Osteoblast (primary cell): ENCODE results near the gene DGKZ. TPM values are rescaled to one million over a fixed set of nuclear protein-coding genes. Genes with fewer than 3 reads are reported as not detected.

Experiments used
- DNase-seq: peaks from one replicate; pipeline ENCODE4 v3.0.0; 2011; ENCODE audit warnings: low spot score, mixed read lengths; ENCODE audit not compliant: insufficient read length; ENCODE audit errors: missing footprints
- H2AFZ ChIP-seq: 2 replicates; pipeline ENCODE4 v1.6.0; 2011; ENCODE audit warnings: mild to moderate bottlenecking, low read length
- H3K27ac ChIP-seq: 2 replicates; pipeline ENCODE4 v1.5.1; 2011; ENCODE audit warnings: mild to moderate bottlenecking, low read depth, low read length, moderate library complexity
- H3K27me3 ChIP-seq: 2 replicates; pipeline ENCODE4 v1.6.0; 2012; ENCODE audit warnings: mild to moderate bottlenecking, control low read depth, inconsistent platforms, low read length, moderate library complexity; ENCODE audit not compliant: insufficient read depth
- H3K36me3 ChIP-seq: 2 replicates; pipeline ENCODE4 v1.5.1; 2011; ENCODE audit warnings: mild to moderate bottlenecking, low read length, control low read depth, moderate library complexity; ENCODE audit not compliant: insufficient read depth
- H3K4me1 ChIP-seq: 2 replicates; pipeline ENCODE4 v1.5.1; 2011; ENCODE audit warnings: mild to moderate bottlenecking, low read length, control low read depth, moderate library complexity; ENCODE audit not compliant: insufficient read depth
- H3K4me2 ChIP-seq: 2 replicates; pipeline ENCODE4 v1.6.0; 2011; ENCODE audit warnings: mild to moderate bottlenecking, low read length; ENCODE audit not compliant: insufficient read depth
- H3K4me3 ChIP-seq: fragments of 200-600 bp; sonication (generic); 3 replicates; pipeline ENCODE4 v1.5.1; 2012; ENCODE audit warnings: mild to moderate bottlenecking, low read length, inconsistent platforms; ENCODE audit not compliant: insufficient read depth
- H3K79me2 ChIP-seq: 2 replicates; pipeline ENCODE4 v1.6.0; 2012; ENCODE audit warnings: mild to moderate bottlenecking, low read length, control low read depth, inconsistent platforms; ENCODE audit not compliant: insufficient read depth
- H3K9me3 ChIP-seq: 2 replicates; pipeline ENCODE4 v1.5.1; 2011; ENCODE audit warnings: low read depth, low read length, control low read depth
- H4K20me1 ChIP-seq: 2 replicates; pipeline ENCODE4 v1.6.0; 2012; ENCODE audit warnings: mild to moderate bottlenecking, low read length, control low read depth; ENCODE audit not compliant: insufficient read depth
- CTCF ChIP-seq: IDR thresholded peaks from 2 replicates; pipeline ENCODE4 v1.5.1; 2011; ENCODE audit warnings: mild to moderate bottlenecking, low read depth, low read length, moderate library complexity; ENCODE audit errors: extremely low read depth
- total RNA-seq: library from RNA; depleted of rRNA; stranded (reverse); fragments of >200 nt; gene quantifications from 2 replicates; pipeline ENCODE4 v1.2.3, GENCODE V29; 2012

DGKZ gene
- total RNA-seq, 1 donor: 52.5 TPM

DNA sequence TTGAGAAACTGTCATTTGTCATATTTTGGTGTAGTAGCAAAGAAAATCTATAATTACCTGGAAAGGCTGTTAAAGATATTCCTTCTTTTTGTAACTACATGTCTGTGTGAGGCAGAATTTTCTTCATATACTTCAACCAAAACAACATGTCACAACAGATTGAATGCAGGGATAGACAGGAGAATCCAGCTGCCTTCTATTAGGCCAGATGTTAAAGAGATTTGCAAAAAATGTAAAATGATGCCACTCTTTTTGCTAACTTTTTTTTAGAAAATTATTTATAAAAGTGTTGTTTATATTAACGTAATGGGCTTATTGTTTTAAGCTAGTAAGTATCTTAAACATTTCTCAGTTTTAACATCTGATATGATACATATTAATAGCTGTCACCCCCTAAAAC is 12.7 kb downstream of the DGKZ start:
- H3K4me2 ChIP-seq: no peak overlapping the region

DNA sequence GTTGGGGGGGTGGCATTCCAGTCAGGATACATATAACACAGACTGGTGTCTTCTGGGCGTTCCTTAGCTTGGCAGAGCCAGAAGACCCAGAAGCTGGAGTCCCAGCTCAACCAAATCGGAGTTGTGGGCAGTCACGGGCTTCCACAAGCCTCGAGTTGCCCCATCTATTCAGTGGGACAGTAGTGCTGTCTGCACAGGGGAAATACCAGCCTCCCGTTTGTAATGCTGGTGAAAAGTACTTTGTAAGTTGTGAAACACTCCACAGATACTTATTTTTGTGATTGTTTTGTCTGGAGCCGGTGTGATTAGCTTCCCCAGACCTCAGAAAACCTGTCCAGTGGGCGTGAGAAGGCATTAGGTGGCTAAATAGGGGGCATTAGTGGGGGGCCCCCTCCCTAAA is 13.6 kb downstream of the DGKZ start:
- peak overlapping the region; percentile 42 for H2AFZ ChIP-seq
- H4K20me1 ChIP-seq: peaks cover 12% of the 10 kb centered on the region
- no peak for TF ChIP-seq CTCF

More for the DNA sequence above, 12.7 kb downstream of the DGKZ start:
- H3K27me3 ChIP-seq: no peaks in the 10 kb centered on the region
- H3K4me1 ChIP-seq: peaks cover 41% of the 10 kb centered on the region
- no peak overlapping the region for H3K27ac ChIP-seq
- H3K79me2 ChIP-seq: peaks cover 63% of the 10 kb centered on the region
- no peaks in the 10 kb centered on the region for H3K9me3 ChIP-seq
- DNase-seq: no peak
- H3K4me3 ChIP-seq: no peak overlapping the region
- H3K36me3 ChIP-seq: no peaks in the 10 kb centered on the region
- TF ChIP-seq CTCF: no peak
- H4K20me1 ChIP-seq: peaks cover 12% of the 10 kb centered on the region
- H2AFZ ChIP-seq: no peak overlapping the region

DNA sequence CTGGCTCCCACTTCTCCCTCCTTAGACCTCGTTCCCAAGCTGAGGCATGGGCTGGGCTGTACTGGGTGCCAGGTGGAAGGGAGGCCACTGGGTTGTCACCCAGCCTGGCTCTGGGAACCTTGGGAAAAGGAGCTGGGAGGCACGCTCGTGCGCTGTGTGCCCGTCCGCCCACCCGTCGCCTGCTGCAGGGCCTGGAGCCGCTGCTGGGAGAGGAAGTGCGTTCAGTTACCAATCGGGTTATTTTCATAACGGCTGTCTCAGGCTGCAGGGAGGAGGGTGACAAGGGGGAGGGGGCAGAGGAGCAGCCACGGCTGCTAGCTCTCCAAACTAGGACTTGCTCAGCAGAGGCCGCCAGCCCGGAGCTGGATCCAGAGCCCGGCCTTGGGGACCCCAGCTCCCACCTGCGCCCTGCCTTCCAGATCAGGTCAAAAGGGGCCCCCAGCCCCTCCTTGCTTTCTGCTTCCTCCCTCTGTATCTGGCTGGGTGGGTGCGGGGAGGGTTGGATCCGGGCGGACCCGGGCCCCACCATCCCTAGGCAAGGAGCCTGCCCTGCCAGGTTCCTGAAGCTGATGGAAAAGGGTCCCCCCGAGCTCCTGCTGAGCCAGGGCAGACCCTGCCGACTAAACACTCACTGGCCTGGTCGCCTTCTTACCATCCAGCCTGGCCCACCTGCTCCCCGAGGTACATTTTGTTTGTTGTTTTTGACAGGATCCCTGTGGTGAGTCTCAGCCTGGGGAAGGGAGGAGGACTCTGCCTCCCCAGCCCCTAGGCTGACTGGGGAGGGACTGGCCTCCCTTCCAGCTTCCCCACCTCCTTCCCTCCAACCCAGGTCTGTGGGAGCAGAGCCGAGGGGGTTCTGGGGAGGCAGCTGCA is 14.3 kb downstream of the DGKZ start:
- no peaks in the 10 kb centered on the region for H3K27me3 ChIP-seq
- H3K79me2 ChIP-seq: peaks cover 54% of the 10 kb centered on the region

More for the DNA sequence above, 13.6 kb downstream of the DGKZ start:
- peak overlapping the region; percentile 88 for H3K27ac ChIP-seq
- H3K4me2 ChIP-seq: peak overlapping the region; percentile 61
- H3K4me3 ChIP-seq: peak overlapping the region; percentile 59
- DNase-seq: no peak
- peaks cover 60% of the 10 kb centered on the region for H3K79me2 ChIP-seq
- no peaks in the 10 kb centered on the region for H3K36me3 ChIP-seq
- H3K4me1 ChIP-seq: peaks cover 41% of the 10 kb centered on the region
- no peaks in the 10 kb centered on the region for H3K9me3 ChIP-seq
- no peaks in the 10 kb centered on the region for H3K27me3 ChIP-seq

More for the DNA sequence above, 14.3 kb downstream of the DGKZ start:
- Histone ChIP-seq H3K9me3 (no peaks in the 10 kb centered on the region), H2AFZ (peak overlapping the region; percentile 42), H3K36me3 (no peaks in the 10 kb centered on the region), H3K4me1 (peaks cover 41% of the 10 kb centered on the region), H3K4me3 (peak overlapping the region; percentile 59), H4K20me1 (peaks cover 12% of the 10 kb centered on the region), H3K4me2 (peak overlapping the region; percentile 61), H3K27ac (peak overlapping the region; percentile 88)
- TF ChIP-seq CTCF: no peak
- DNase-seq: peak; percentile 98
